Measurements from ENCODE around the gene DENND5A. TPM values are rescaled to one million over a fixed set of nuclear protein-coding genes. Genes with fewer than 3 reads are reported as not detected.

The DENND5A gene
- total and polyA plus RNA-seq, 10 of the 15 experiments (the other 5 are each of a cell fraction or from before 2014, with no cell fraction given): 15.6 to 157 (median 85.1) TPM

GRCh38 chr11:9200471-9200870, 64.7 kb downstream of the DENND5A start:
- no peak overlapping the region for H3K4me2 ChIP-seq (ENCODE audit: control insufficient read depth, insufficient read depth)
- H3K9ac ChIP-seq (ENCODE audit: control insufficient read depth, insufficient read depth, low read length): no peak overlapping the region
- BruUV-seq (replicated peaks): TSS peak; percentile 48
- ChIA-PET POLR2A (no interaction called here), CTCF (interaction anchor here (0.5 to 0.8 kb wide), 2 partner anchors 10 to 186 kb away, joined by 3 read pairs; no protein-coding TSS in a partner anchor), RAD21 (ENCODE audit: unreplicated experiment) (no interaction called here), SMC1A (ENCODE audit: uncharacterized antibody, unreplicated experiment) (interaction anchor here (1.1 to 2.4 kb wide), 2 partner anchors 32 to 113 kb away, joined by 3 to 7 read pairs; no protein-coding TSS in a partner anchor)
- no peak for DNase-seq (ENCODE audit: low read depth, low spot score)
- no peak for ATAC-seq
- H3K27ac ChIP-seq (ENCODE audit: control insufficient read depth, insufficient read depth): no peak overlapping the region
- no peak for TF ChIP-seq WRNIP1 (IDR thresholded peaks at IDR 0.05; ENCODE audit: borderline replicate concordance, low read depth, low read length)
- TF ChIP-seq IRF4 (IDR thresholded peaks at IDR 0.05; ENCODE audit: low read depth, low read length): no peak
- no peak for TF ChIP-seq NFIC (IDR thresholded peaks at IDR 0.05; ENCODE audit: low read depth, low read length)
- TF ChIP-seq ZNF384 (IDR thresholded peaks at IDR 0.05; ENCODE audit: borderline replicate concordance, low read depth, low read length): no peak
- no peak for TF ChIP-seq BCLAF1 (IDR thresholded peaks at IDR 0.05)
- no peak for TF ChIP-seq RB1 (IDR thresholded peaks at IDR 0.05; ENCODE audit: borderline replicate concordance)
- TF ChIP-seq RCOR1 (conservative IDR thresholded peaks at IDR 0.05; ENCODE audit: low read depth, low read length): no peak
- no peak for TF ChIP-seq ZNF207 (IDR thresholded peaks at IDR 0.05; ENCODE audit: borderline replicate concordance)
- TF ChIP-seq PKNOX1 (IDR thresholded peaks at IDR 0.05): no peak
- TF ChIP-seq RUNX3 (IDR thresholded peaks at IDR 0.05; ENCODE audit: low read length): no peak
- TF ChIP-seq TARDBP (IDR thresholded peaks at IDR 0.05; ENCODE audit: borderline replicate concordance): no peak
- TF ChIP-seq IRF5 (IDR thresholded peaks at IDR 0.05; ENCODE audit: borderline replicate concordance): no peak
- TF ChIP-seq BHLHE40 (IDR thresholded peaks at IDR 0.05; ENCODE audit: borderline replicate concordance in 1 of 2, low read depth in 2 of 2, low read length in 1 of 2): no peak
- no peak for TF ChIP-seq NR2C2 (IDR thresholded peaks at IDR 0.05; ENCODE audit: borderline replicate concordance, control insufficient read depth, insufficient read length, low read depth)
- no peak for TF ChIP-seq SUZ12 (IDR thresholded peaks at IDR 0.05; ENCODE audit: unreplicated experiment)
- TF ChIP-seq BMI1 (IDR thresholded peaks at IDR 0.05; ENCODE audit: borderline replicate concordance): no peak
- TF ChIP-seq JUND (IDR thresholded peaks at IDR 0.05; ENCODE audit: low read depth, low read length): no peak
- TF ChIP-seq POLR2AphosphoS5 (IDR thresholded peaks at IDR 0.05; ENCODE audit: low read length): no peak
- no peak for TF ChIP-seq ZBTB33 (IDR thresholded peaks at IDR 0.05)
- no peak overlapping the region for H2AFZ ChIP-seq (ENCODE audit: control insufficient read depth, low read depth, low read length)
- H3K79me2 ChIP-seq (ENCODE audit: control insufficient read depth, insufficient read depth, low read length): no peaks in the 10 kb centered on the region; the same call in 1 of the 2 replicates
- intact Hi-C loops (cut with micrococcal nuclease; ENCODE audit: unreplicated experiment) (no loop called here), in situ Hi-C loops (cut with MboI) (no loop called here)
- no peaks in the 10 kb centered on the region for H3K4me1 ChIP-seq (ENCODE audit: control insufficient read depth, insufficient read depth, low read length)
- no peaks in the 10 kb centered on the region for H3K27me3 ChIP-seq (replicated peaks in 1 of 2; ENCODE audit: control insufficient read depth in 2 of 2, insufficient read depth in 2 of 2, low read length in 1 of 2)
- H4K20me1 ChIP-seq (ENCODE audit: control insufficient read depth, insufficient read depth): no peaks in the 10 kb centered on the region
- H3K4me3 ChIP-seq: no peak overlapping the region
- no peaks in the 10 kb centered on the region for H3K9me3 ChIP-seq (replicated peaks; ENCODE audit: control insufficient read depth, insufficient read depth, low read length)
- peaks cover 2 to 7% of the 10 kb centered on the region in 2 experiments; a peak in 2 of 4 replicates for H3K36me3 ChIP-seq (ENCODE audit: control insufficient read depth in 2 of 2, insufficient read depth in 2 of 2, low read length in 1 of 2)
- 98% methylated on average over 2 of the region's 2 CpGs for WGBS (ENCODE audit: insufficient coverage, insufficient replicate concordance, low lambda C conversion rate, missing lambda C conversion rate)
- FAIRE-seq: no peak
